ENCODE measurements around the gene RNF144B.
"Not testable (repeated sequence)": the region's sequence is repeated elsewhere in the genome, so short reads cannot be mapped to it uniquely, and the experiment has no call there.

RNF144B gene

GRCh38 chr6:18380158-18380836 lies 6.9 kb upstream of the RNF144B start:
- DNase-seq = no peak

GRCh38 chr6:18380851-18381250 lies 6.3 kb upstream of the RNF144B start:
- no peak for DNase-seq

GRCh38 chr6:18383441-18383840 lies 3.7 kb upstream of the RNF144B start:
- DNase-seq = no peak

GRCh38 chr6:18384621-18385020 lies 2.5 kb upstream of the RNF144B start:
- no peak for DNase-seq

- no peak for DNase-seq
These were observed 713 bp upstream of the RNF144B start for GRCh38 chr6:18386298-18386976.

GRCh38 chr6:18388271-18388670 lies 1.1 kb downstream of the RNF144B start:
- DNase-seq = no peak

GRCh38 chr6:18388942-18389341 lies 1.8 kb downstream of the RNF144B start:
- DNase-seq = no peak

GRCh38 chr6:18389479-18389878 lies 2.3 kb downstream of the RNF144B start:
- no peak for DNase-seq

- no peak for DNase-seq
These were observed 3.3 kb downstream of the RNF144B start for GRCh38 chr6:18390476-18390875.

GRCh38 chr6:18391023-18391422 lies 3.9 kb downstream of the RNF144B start:
- no peak for DNase-seq

- DNase-seq = no peak
These were observed 5.3 kb downstream of the RNF144B start for GRCh38 chr6:18392346-18392877.

- no peak for DNase-seq
These were observed 6.5 kb downstream of the RNF144B start for GRCh38 chr6:18393698-18394097.

- DNase-seq = no peak
These were observed 8.2 kb downstream of the RNF144B start for GRCh38 chr6:18395177-18395855.

GRCh38 chr6:18395856-18396197 lies 8.7 kb downstream of the RNF144B start:
- no peak for DNase-seq

GRCh38 chr6:18397701-18398100 lies 10.6 kb downstream of the RNF144B start:
- no peak for DNase-seq

GRCh38 chr6:18398225-18398624 lies 11.1 kb downstream of the RNF144B start:
- not testable (repeated sequence) for DNase-seq

GRCh38 chr6:18400831-18401446 lies 13.8 kb downstream of the RNF144B start:
- no peak for DNase-seq

- not testable (repeated sequence) for DNase-seq
These were observed 17.8 kb downstream of the RNF144B start for GRCh38 chr6:18404965-18405364.

GRCh38 chr6:18405477-18406293 lies 18.5 kb downstream of the RNF144B start:
- DNase-seq = no peak

GRCh38 chr6:18406955-18407749 lies 20.0 kb downstream of the RNF144B start:
- DNase-seq = no peak

- DNase-seq = not testable (repeated sequence)
These were observed 22.5 kb downstream of the RNF144B start for GRCh38 chr6:18409602-18410001.

GRCh38 chr6:18410412-18410811 lies 23.3 kb downstream of the RNF144B start:
- no peak for DNase-seq
